Tibial artery (tissue), 4 donors: ENCODE measurements around the gene SPEM2.

ENCODE experiments used
- DNase-seq, 2 donors: peaks; one replicate each; pipeline ENCODE4 v3.0.0-alpha.2; 2019
- H3K27ac ChIP-seq, 2 donors: fragments of 200-600 bp; sonication (generic) in 1 of 2; 1 replicate in 1 of 2; 2 replicates in 1 of 2; pipeline ENCODE4 v1.5.1; 2018 to 2019; ENCODE audit warnings: mild to moderate bottlenecking in 1 of 2
- H3K27me3 ChIP-seq, 2 donors: fragments of 200-600 bp; sonication (generic) in 1 of 2; one replicate each; pipeline versions ENCODE4 v1.5.1 to v1.6.0; 2016 to 2019
- H3K36me3 ChIP-seq, 3 donors: fragments of 200-600 bp; sonication (generic) in 2 of 3; one replicate each; pipeline ENCODE4 v1.5.1; 2016 to 2019; ENCODE audit warnings: mild to moderate bottlenecking in 2 of 3
- H3K4me1 ChIP-seq, 4 donors: fragments of 200-600 bp; sonication (generic) in 2 of 4; 1 replicate in 3 of 4; 2 replicates in 1 of 4; pipeline ENCODE4 v1.5.1; 2016 to 2019
- H3K4me3 ChIP-seq, 2 donors: fragments of 200-600 bp; sonication (generic) in 1 of 2; 1 replicate in 1 of 2; 2 replicates in 1 of 2; pipeline ENCODE4 v1.5.1; 2018 to 2019; ENCODE audit warnings: mild to moderate bottlenecking in 2 of 2
- H3K9me3 ChIP-seq, 3 donors: fragments of 200-600 bp; sonication (generic) in 1 of 3; one replicate each; pipeline ENCODE4 v1.5.1; 2016 to 2019
- intact Hi-C: fragments of 100-400 bp; cut with DNase I; formaldehyde crosslinking; loops from one replicate; pipeline ENCODE4 v1.15.0; 2023; ENCODE audit warnings: low total_unique reads
- TF ChIP-seq, protein P1 (sequence below), 2 experiments: fragments of 200-600 bp in 1 of 2; fragments of 450-650 bp in 1 of 2; IDR thresholded peaks; one replicate each; pipeline ENCODE4 v1.5.1; 2017 to 2019; ENCODE audit warnings: antibody characterized with exemption in 2 of 2, mild to moderate bottlenecking in 1 of 2, moderate library complexity in 1 of 2

SPEM2 gene

GRCh38 chr17:7438656-7439460 lies 13.4 kb downstream of the SPEM2 start:
- Histone ChIP-seq H3K36me3 (no peaks in the 10 kb centered on the region), H3K27ac (no peak overlapping the region), H3K4me3 (peak overlapping the region in 1 of 2 donors; percentile 71), H3K4me1 (peaks cover 0 to 60% (median 48%) of the 10 kb centered on the region in 4 donors), H3K27me3 (peaks cover 3 to 45% of the 10 kb centered on the region in 2 donors), H3K9me3 (no peaks in the 10 kb centered on the region)
- DNase-seq: no peak
- TF ChIP-seq, protein P1, sequence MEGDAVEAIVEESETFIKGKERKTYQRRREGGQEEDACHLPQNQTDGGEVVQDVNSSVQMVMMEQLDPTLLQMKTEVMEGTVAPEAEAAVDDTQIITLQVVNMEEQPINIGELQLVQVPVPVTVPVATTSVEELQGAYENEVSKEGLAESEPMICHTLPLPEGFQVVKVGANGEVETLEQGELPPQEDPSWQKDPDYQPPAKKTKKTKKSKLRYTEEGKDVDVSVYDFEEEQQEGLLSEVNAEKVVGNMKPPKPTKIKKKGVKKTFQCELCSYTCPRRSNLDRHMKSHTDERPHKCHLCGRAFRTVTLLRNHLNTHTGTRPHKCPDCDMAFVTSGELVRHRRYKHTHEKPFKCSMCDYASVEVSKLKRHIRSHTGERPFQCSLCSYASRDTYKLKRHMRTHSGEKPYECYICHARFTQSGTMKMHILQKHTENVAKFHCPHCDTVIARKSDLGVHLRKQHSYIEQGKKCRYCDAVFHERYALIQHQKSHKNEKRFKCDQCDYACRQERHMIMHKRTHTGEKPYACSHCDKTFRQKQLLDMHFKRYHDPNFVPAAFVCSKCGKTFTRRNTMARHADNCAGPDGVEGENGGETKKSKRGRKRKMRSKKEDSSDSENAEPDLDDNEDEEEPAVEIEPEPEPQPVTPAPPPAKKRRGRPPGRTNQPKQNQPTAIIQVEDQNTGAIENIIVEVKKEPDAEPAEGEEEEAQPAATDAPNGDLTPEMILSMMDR (IDR thresholded peaks at IDR 0.05): no peak
- intact Hi-C loops: loop anchor here (5.0 kb wide), 3 partner anchors 38 to 123 kb away; partner anchors contain the start of genes KCTD11, SENP3 and ZBTB4

DNA sequence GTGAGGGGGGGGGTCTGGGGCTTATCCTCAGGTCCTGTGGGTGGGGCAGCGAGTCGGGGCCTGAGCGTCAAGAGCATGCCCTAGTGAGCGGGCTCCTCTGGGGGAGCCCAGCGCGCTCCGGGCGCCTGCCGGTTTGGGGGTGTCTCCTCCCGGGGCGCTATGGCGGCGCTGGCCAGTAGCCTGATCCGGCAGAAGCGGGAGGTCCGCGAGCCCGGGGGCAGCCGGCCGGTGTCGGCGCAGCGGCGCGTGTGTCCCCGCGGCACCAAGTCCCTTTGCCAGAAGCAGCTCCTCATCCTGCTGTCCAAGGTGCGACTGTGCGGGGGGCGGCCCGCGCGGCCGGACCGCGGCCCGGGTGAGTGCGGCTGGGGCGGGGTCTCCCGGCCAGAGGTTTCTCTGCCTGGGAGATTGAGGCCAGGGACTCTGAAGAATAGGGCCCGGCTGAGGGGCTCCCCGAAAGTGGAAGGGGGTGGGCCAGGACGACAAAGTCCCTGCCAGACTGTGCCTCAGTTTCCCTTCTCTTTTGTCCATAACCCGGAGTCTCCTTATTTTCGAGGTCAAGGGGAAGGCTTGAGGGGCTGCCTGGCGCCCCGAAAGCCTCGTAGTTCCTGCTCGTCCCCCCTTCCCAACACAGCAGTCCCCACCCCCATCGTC lies 14.2 kb downstream of the SPEM2 start, which contains the start of gene FGF11:
FGF11 (plus strand) TSS at position 51 of the 651 bp plus-strand sequence; CDS start at position 160, 109 bp downstream.
- no peak for DNase-seq
- intact Hi-C loops: loop anchor here (5.0 kb wide), 3 partner anchors 38 to 123 kb away; partner anchors contain the start of genes KCTD11, SENP3 and ZBTB4
- TF ChIP-seq, protein P1 (IDR thresholded peaks at IDR 0.05): no peak
- peaks cover 0 to 62% (median 51%) of the 10 kb centered on the region in 4 donors for H3K4me1 ChIP-seq
- H3K36me3 ChIP-seq: no peaks in the 10 kb centered on the region
- H3K27me3 ChIP-seq: peaks cover 3 to 45% of the 10 kb centered on the region in 2 donors
- no peaks in the 10 kb centered on the region for H3K9me3 ChIP-seq
- H3K27ac ChIP-seq: no peak within 1 kb of the TSS
- peak within 1 kb of the TSS; percentile 11 to 71 for H3K4me3 ChIP-seq

GRCh38 chr17:7440113-7440833 lies 14.9 kb downstream of the SPEM2 start:
- Histone ChIP-seq H3K9me3 (no peaks in the 10 kb centered on the region), H3K27me3 (peaks cover 5 to 45% of the 10 kb centered on the region in 2 donors), H3K4me1 (peaks cover 4 to 65% (median 54%) of the 10 kb centered on the region in 4 donors), H3K4me3 (peak overlapping the region; percentile 3 to 29), H3K36me3 (no peaks in the 10 kb centered on the region), H3K27ac (no peak overlapping the region)
- DNase-seq: peak in 1 of 2 donors; percentile 55
- intact Hi-C loops: no loop called here
- TF ChIP-seq, protein P1 (IDR thresholded peaks at IDR 0.05): no peak

GRCh38 chr17:7440834-7441195 lies 15.4 kb downstream of the SPEM2 start:
- peak overlapping the region in 1 of 2 donors; percentile 29 for H3K4me3 ChIP-seq

GRCh38 chr17:7441266-7441665 lies 15.8 kb downstream of the SPEM2 start:
- TF ChIP-seq, protein P1 (IDR thresholded peaks at IDR 0.05): no peak
- Histone ChIP-seq H3K9me3 (no peaks in the 10 kb centered on the region), H3K4me1 (peaks cover 5 to 64% (median 52%) of the 10 kb centered on the region in 4 donors), H3K36me3 (no peaks in the 10 kb centered on the region), H3K27ac (no peak overlapping the region), H3K27me3 (peaks cover 5 to 53% of the 10 kb centered on the region in 2 donors), H3K4me3 (no peak overlapping the region)
- intact Hi-C loops: no loop called here
- no peak for DNase-seq

More at GRCh38 chr17:7440834-7441195, 15.4 kb downstream of the SPEM2 start:
- intact Hi-C loops: no loop called here
- no peaks in the 10 kb centered on the region for H3K9me3 ChIP-seq
- H3K36me3 ChIP-seq: no peaks in the 10 kb centered on the region
- TF ChIP-seq, protein P1 (IDR thresholded peaks at IDR 0.05): no peak
- no peak overlapping the region for H3K27ac ChIP-seq
- H3K27me3 ChIP-seq: peaks cover 5 to 50% of the 10 kb centered on the region in 2 donors
- DNase-seq: no peak
- peaks cover 5 to 67% (median 55%) of the 10 kb centered on the region in 4 donors for H3K4me1 ChIP-seq
